ENCODE results near the gene ELOVL2.

The ELOVL2 gene

DNA sequence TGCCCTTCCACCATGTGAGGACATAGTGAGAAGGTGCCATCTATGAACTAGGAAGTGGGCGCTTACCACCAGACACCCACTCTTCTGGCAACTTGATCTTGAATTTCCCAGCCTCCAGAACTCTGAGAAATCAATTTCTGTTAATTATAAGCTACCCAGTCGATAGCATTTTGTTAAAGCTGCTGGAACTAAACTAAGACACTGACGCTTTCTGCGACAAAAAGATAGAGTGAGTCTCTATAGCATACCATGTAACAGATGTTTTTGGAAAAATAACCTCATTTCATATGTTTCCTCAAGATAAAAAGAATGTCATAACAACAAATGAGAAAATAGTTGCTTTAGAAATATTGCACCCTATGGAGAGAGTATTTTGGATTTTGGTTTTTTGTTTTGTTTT is 34.2 kb upstream of the ELOVL2 start:
- Histone ChIP-seq H3K36me3 (ENCODE audit: control insufficient read depth in 2 of 2, insufficient read depth in 2 of 2, low read length in 2 of 2) (no peaks in the 10 kb centered on the region), H3K4me1 (ENCODE audit: control insufficient read depth, insufficient read depth, low read length) (no peaks in the 10 kb centered on the region), H3K27ac (ENCODE audit: low read length) (no peak overlapping the region), H3K9ac (ENCODE audit: low read length in 2 of 2) (no peak overlapping the region), H3K9me3 (ENCODE audit: control insufficient read depth in 2 of 2, low read length in 2 of 2) (no peaks in the 10 kb centered on the region), H3K4me3 (ENCODE audit: low read length in 2 of 2) (no peak overlapping the region), H3K27me3 (ENCODE audit: control insufficient read depth in 1 of 2, insufficient read depth in 2 of 2, low read length in 2 of 2) (no peaks in the 10 kb centered on the region)

GRCh38 chr6:11076540-11076939 is 32.4 kb upstream of the ELOVL2 start:
- H3K9me3 ChIP-seq (ENCODE audit: control insufficient read depth in 2 of 2, low read length in 2 of 2), result no peaks in the 10 kb centered on the region
- no peak overlapping the region for H3K27ac ChIP-seq (ENCODE audit: low read length)
- H3K4me1 ChIP-seq (ENCODE audit: control insufficient read depth, insufficient read depth, low read length), result no peaks in the 10 kb centered on the region
- H3K4me3 ChIP-seq (ENCODE audit: low read length in 2 of 2), result no peak overlapping the region
- no peaks in the 10 kb centered on the region for H3K36me3 ChIP-seq (ENCODE audit: control insufficient read depth in 2 of 2, insufficient read depth in 2 of 2, low read length in 2 of 2)
- no peak overlapping the region for H3K9ac ChIP-seq (ENCODE audit: low read length in 2 of 2)
- no peaks in the 10 kb centered on the region for H3K27me3 ChIP-seq (ENCODE audit: control insufficient read depth in 1 of 2, insufficient read depth in 2 of 2, low read length in 2 of 2)

- no peak overlapping the region for H3K27ac ChIP-seq (ENCODE audit: low read length)
- no peaks in the 10 kb centered on the region for H3K27me3 ChIP-seq (ENCODE audit: control insufficient read depth in 1 of 2, insufficient read depth in 2 of 2, low read length in 2 of 2)
- no peak overlapping the region for H3K9ac ChIP-seq (ENCODE audit: low read length in 2 of 2)
- H3K4me3 ChIP-seq (ENCODE audit: low read length in 2 of 2), result no peak overlapping the region
- H3K36me3 ChIP-seq (ENCODE audit: control insufficient read depth in 2 of 2, insufficient read depth in 2 of 2, low read length in 2 of 2), result no peaks in the 10 kb centered on the region
- no peaks in the 10 kb centered on the region for H3K4me1 ChIP-seq (ENCODE audit: control insufficient read depth, insufficient read depth, low read length)
- H3K9me3 ChIP-seq (ENCODE audit: control insufficient read depth in 2 of 2, low read length in 2 of 2), result no peaks in the 10 kb centered on the region
These were observed 28.0 kb upstream of the ELOVL2 start for GRCh38 chr6:11072101-11072500.

- Histone ChIP-seq H3K9me3 (ENCODE audit: control insufficient read depth in 2 of 2, low read length in 2 of 2) (no peaks in the 10 kb centered on the region), H3K4me3 (ENCODE audit: low read length in 2 of 2) (no peak overlapping the region), H3K36me3 (ENCODE audit: control insufficient read depth in 2 of 2, insufficient read depth in 2 of 2, low read length in 2 of 2) (no peaks in the 10 kb centered on the region), H3K27me3 (ENCODE audit: control insufficient read depth in 1 of 2, insufficient read depth in 2 of 2, low read length in 2 of 2) (no peaks in the 10 kb centered on the region), H3K27ac (ENCODE audit: low read length) (no peak overlapping the region), H3K4me1 (ENCODE audit: control insufficient read depth, insufficient read depth, low read length) (no peaks in the 10 kb centered on the region), H3K9ac (ENCODE audit: low read length in 2 of 2) (no peak overlapping the region)
These were observed 25.7 kb upstream of the ELOVL2 start for GRCh38 chr6:11069760-11070159.

GRCh38 chr6:11067348-11067747 is 23.2 kb upstream of the ELOVL2 start:
- Histone ChIP-seq H3K27me3 (ENCODE audit: control insufficient read depth in 1 of 2, insufficient read depth in 2 of 2, low read length in 2 of 2) (no peaks in the 10 kb centered on the region), H3K9ac (ENCODE audit: low read length in 2 of 2) (no peak overlapping the region), H3K4me3 (ENCODE audit: low read length in 2 of 2) (no peak overlapping the region), H3K36me3 (ENCODE audit: control insufficient read depth in 2 of 2, insufficient read depth in 2 of 2, low read length in 2 of 2) (no peaks in the 10 kb centered on the region), H3K27ac (ENCODE audit: low read length) (no peak overlapping the region), H3K4me1 (ENCODE audit: control insufficient read depth, insufficient read depth, low read length) (no peaks in the 10 kb centered on the region), H3K9me3 (ENCODE audit: control insufficient read depth in 2 of 2, low read length in 2 of 2) (no peaks in the 10 kb centered on the region)

DNA sequence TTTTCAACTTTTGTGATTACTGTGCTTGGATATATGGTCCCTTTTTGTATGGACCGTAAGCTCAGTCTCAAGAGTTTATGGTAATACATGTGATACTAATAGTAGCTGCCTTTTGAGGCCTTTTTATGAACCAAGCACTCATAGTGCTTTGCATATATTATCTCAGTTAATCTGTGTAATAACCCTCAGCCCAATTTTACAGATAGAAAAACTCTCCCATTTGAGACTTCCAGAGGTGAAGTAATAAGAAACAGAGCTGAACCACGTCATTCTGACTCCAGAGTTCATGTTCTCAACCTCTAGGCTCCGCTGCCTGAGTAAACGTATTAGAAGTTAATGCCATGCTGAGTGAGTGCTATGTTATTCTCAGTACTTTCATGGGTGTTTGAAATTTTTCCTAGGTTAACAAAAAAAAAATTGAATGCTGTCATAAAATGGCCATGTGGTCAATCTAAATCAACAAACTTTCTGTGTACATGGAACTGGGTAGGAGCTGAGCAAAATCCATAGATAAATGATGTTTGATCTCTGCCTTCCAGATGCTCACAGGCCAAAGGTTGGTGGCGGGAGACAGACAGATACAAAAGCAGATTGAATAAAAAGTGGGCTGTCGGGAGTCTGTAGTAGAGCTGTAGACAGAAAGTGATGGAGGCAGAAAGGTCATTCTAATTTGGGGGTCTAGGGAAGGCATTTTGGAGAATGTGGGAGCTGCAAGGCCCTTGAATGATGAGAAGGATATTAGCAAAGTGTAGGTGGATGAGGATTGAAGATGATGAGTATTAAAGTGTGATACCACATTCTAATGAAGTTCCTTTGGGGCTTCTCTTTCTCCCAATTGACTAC is 22.6 kb upstream of the ELOVL2 start:
- Histone ChIP-seq H3K9ac (ENCODE audit: low read length in 2 of 2) (no peak overlapping the region), H3K4me3 (ENCODE audit: low read length in 2 of 2) (no peak overlapping the region), H3K4me1 (ENCODE audit: control insufficient read depth, insufficient read depth, low read length) (no peaks in the 10 kb centered on the region), H3K36me3 (ENCODE audit: control insufficient read depth in 2 of 2, insufficient read depth in 2 of 2, low read length in 2 of 2) (no peaks in the 10 kb centered on the region), H3K27ac (ENCODE audit: low read length) (no peak overlapping the region), H3K27me3 (ENCODE audit: control insufficient read depth in 1 of 2, insufficient read depth in 2 of 2, low read length in 2 of 2) (no peaks in the 10 kb centered on the region), H3K9me3 (ENCODE audit: control insufficient read depth in 2 of 2, low read length in 2 of 2) (no peaks in the 10 kb centered on the region)

- Histone ChIP-seq H3K9ac (ENCODE audit: low read length in 2 of 2) (no peak overlapping the region), H3K27ac (ENCODE audit: low read length) (no peak overlapping the region)
These were observed 21.5 kb upstream of the ELOVL2 start for GRCh38 chr6:11065436-11066202.

GRCh38 chr6:11064836-11065235 is 20.7 kb upstream of the ELOVL2 start:
- no peaks in the 10 kb centered on the region for H3K4me1 ChIP-seq (ENCODE audit: control insufficient read depth, insufficient read depth, low read length)
- H3K9ac ChIP-seq (ENCODE audit: low read length in 2 of 2), result no peak overlapping the region
- no peak overlapping the region for H3K4me3 ChIP-seq (ENCODE audit: low read length in 2 of 2)
- H3K27me3 ChIP-seq (ENCODE audit: control insufficient read depth in 1 of 2, insufficient read depth in 2 of 2, low read length in 2 of 2), result no peaks in the 10 kb centered on the region
- H3K36me3 ChIP-seq (ENCODE audit: control insufficient read depth in 2 of 2, insufficient read depth in 2 of 2, low read length in 2 of 2), result no peaks in the 10 kb centered on the region
- H3K27ac ChIP-seq (ENCODE audit: low read length), result no peak overlapping the region
- H3K9me3 ChIP-seq (ENCODE audit: control insufficient read depth in 2 of 2, low read length in 2 of 2), result no peaks in the 10 kb centered on the region

More at GRCh38 chr6:11065436-11066202, 21.5 kb upstream of the ELOVL2 start:
- no peaks in the 10 kb centered on the region for H3K27me3 ChIP-seq (ENCODE audit: control insufficient read depth in 1 of 2, insufficient read depth in 2 of 2, low read length in 2 of 2)
- H3K4me3 ChIP-seq (ENCODE audit: low read length in 2 of 2), result no peak overlapping the region
- H3K9me3 ChIP-seq (ENCODE audit: control insufficient read depth in 2 of 2, low read length in 2 of 2), result no peaks in the 10 kb centered on the region
- H3K36me3 ChIP-seq (ENCODE audit: control insufficient read depth in 2 of 2, insufficient read depth in 2 of 2, low read length in 2 of 2), result no peaks in the 10 kb centered on the region
- no peaks in the 10 kb centered on the region for H3K4me1 ChIP-seq (ENCODE audit: control insufficient read depth, insufficient read depth, low read length)

GRCh38 chr6:11062715-11063114 is 18.6 kb upstream of the ELOVL2 start:
- Histone ChIP-seq H3K27me3 (ENCODE audit: control insufficient read depth in 1 of 2, insufficient read depth in 2 of 2, low read length in 2 of 2) (no peaks in the 10 kb centered on the region), H3K4me1 (ENCODE audit: control insufficient read depth, insufficient read depth, low read length) (no peaks in the 10 kb centered on the region), H3K36me3 (ENCODE audit: control insufficient read depth in 2 of 2, insufficient read depth in 2 of 2, low read length in 2 of 2) (no peaks in the 10 kb centered on the region), H3K9me3 (ENCODE audit: control insufficient read depth in 2 of 2, low read length in 2 of 2) (no peaks in the 10 kb centered on the region), H3K9ac (ENCODE audit: low read length in 2 of 2) (no peak overlapping the region), H3K27ac (ENCODE audit: low read length) (no peak overlapping the region), H3K4me3 (ENCODE audit: low read length in 2 of 2) (no peak overlapping the region)

GRCh38 chr6:11062083-11062482 is 18.0 kb upstream of the ELOVL2 start:
- H3K4me1 ChIP-seq (ENCODE audit: control insufficient read depth, insufficient read depth, low read length), result no peaks in the 10 kb centered on the region
- no peaks in the 10 kb centered on the region for H3K27me3 ChIP-seq (ENCODE audit: control insufficient read depth in 1 of 2, insufficient read depth in 2 of 2, low read length in 2 of 2)
- H3K4me3 ChIP-seq (ENCODE audit: low read length in 2 of 2), result no peak overlapping the region
- H3K27ac ChIP-seq (ENCODE audit: low read length), result no peak overlapping the region
- H3K9ac ChIP-seq (ENCODE audit: low read length in 2 of 2), result no peak overlapping the region
- no peaks in the 10 kb centered on the region for H3K9me3 ChIP-seq (ENCODE audit: control insufficient read depth in 2 of 2, low read length in 2 of 2)
- no peaks in the 10 kb centered on the region for H3K36me3 ChIP-seq (ENCODE audit: control insufficient read depth in 2 of 2, insufficient read depth in 2 of 2, low read length in 2 of 2)

GRCh38 chr6:11058406-11058805 is 14.3 kb upstream of the ELOVL2 start:
- H3K4me3 ChIP-seq (ENCODE audit: low read length in 2 of 2), result no peak overlapping the region
- H3K27me3 ChIP-seq (ENCODE audit: control insufficient read depth in 1 of 2, insufficient read depth in 2 of 2, low read length in 2 of 2), result no peaks in the 10 kb centered on the region
- H3K4me1 ChIP-seq (ENCODE audit: control insufficient read depth, insufficient read depth, low read length), result no peaks in the 10 kb centered on the region
- H3K9ac ChIP-seq (ENCODE audit: low read length in 2 of 2), result no peak overlapping the region
- no peaks in the 10 kb centered on the region for H3K36me3 ChIP-seq (ENCODE audit: control insufficient read depth in 2 of 2, insufficient read depth in 2 of 2, low read length in 2 of 2)
- no peak overlapping the region for H3K27ac ChIP-seq (ENCODE audit: low read length)
- no peaks in the 10 kb centered on the region for H3K9me3 ChIP-seq (ENCODE audit: control insufficient read depth in 2 of 2, low read length in 2 of 2)
